Left renal pelvis (tissue), 4 donors: ENCODE results near the gene KRTAP13-2. TPM values are rescaled to one million over a fixed set of nuclear protein-coding genes. Genes with fewer than 3 reads are reported as not detected.
A peak's percentile ranks its signal among the peaks of the same experiment; 100 is the strongest.

Experiments
- DNase-seq, 4 donors: peaks; one replicate each; pipeline ENCODE4 v3.0.0-alpha.2; 2013; ENCODE audit warnings: low read depth in 4 of 4, low spot score in 3 of 4
- polyA plus RNA-seq, 4 donors: library from polyadenylated mRNA; unstranded; fragments of 120-200 nt; gene quantifications; one replicate each; pipeline ENCODE4 v1.2.1, GENCODE V29; 2013; ENCODE audit not compliant: insufficient read length in 4 of 4

The KRTAP13-2 gene
- polyA plus RNA-seq, result not detected

DNA sequence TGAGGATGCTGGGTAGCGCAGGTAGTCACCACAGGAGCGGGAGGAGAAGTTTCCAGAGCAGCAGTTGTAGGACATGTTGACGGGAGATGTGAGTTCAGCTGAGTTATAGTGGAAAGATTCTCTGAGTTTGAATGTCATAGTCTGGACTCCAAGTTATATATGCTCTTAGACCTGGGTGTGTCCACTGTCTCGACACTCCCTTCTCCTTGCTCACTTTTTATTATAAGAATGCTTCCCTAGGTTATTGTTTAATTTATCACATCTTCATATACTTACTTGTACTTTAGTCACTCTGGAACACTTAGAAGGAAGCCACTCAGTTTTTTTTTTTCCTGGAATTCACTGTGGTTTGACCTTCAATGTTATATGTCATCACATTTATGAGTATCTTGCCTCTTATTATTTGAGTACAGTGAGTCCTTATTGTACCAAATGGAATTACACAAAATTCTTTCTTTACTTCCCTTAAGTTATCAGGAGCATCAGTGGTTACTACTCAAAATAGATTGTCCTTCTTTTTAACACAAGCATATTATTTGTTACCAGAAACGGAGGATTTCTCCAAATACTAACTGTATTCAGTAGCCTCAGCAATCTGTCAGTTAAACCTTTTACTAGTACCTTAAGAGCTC is at the start of gene KRTAP13-2:
KRTAP13-2 (minus strand) TSS at position 133 of the 632 bp plus-strand sequence; CDS start at position 75, 58 bp downstream.
- DNase-seq, result no peak

GRCh38 chr21:30415993-30416392 is 43.9 kb upstream of the KRTAP13-2 start:
- DNase-seq, result no peak

DNA sequence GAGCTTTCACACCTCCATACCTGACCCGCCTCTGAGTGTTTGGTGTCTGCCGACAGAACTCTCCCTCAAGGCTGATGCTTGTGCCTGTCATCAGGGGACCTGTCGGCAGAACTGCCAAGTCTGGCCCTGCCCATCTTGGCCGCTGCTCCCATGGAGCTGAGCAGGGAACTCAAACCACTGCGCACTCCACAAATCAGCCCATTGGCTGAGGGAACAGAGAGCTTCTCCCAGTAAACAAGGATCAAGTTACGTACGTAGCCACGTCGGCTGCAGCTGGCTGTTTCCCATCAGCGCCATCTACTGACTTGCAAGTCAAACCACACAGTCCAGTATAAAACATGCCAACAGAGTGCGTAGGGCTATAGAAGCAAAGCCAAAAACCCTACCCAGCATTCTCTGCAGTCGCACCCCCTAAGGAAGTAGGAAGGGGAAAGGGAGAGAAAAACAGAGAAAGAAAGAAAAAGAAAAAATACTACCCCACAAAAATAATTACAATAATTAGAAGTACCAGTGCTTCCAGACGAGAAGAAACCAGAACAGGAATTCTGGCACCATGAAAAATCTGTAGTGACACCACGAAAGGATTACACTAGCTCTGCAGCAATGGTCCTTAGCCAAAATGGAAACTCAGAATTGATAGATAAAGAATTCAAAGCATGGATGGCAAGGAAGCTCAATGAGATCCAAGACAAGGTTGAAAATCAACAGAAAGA is 36.9 kb upstream of the KRTAP13-2 start:
- peak in 2 of 4 donors; percentile 8 to 12 for DNase-seq

DNA sequence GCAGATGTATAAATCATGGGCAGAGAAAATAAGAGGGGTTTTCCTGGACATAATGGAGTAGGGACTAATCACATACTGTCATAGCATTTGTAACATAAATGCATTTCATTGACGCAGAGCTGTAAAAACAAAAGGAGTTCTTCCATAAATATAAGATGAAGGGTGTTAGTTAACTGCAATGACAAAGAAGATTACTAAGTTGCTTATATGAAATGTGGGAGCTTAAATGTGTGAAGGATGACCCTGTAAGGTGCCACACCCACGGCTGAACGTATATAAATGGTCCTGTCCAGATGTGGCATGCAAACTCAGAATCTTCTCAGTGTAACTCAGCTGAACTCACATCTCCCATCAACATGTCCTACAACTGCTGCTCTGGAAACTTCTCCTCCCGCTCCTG is 23.7 kb upstream of the KRTAP13-2 start, which contains the start of gene KRTAP13-1:
KRTAP13-1 (plus strand) TSS at position 301 of the 400 bp plus-strand sequence; CDS start at position 357, 56 bp downstream.
- no peak for DNase-seq

- DNase-seq, result no peak
These were observed 19.5 kb upstream of the KRTAP13-2 start for GRCh38 chr21:30391492-30392025.

- no peak for DNase-seq
These were observed 10.1 kb upstream of the KRTAP13-2 start for GRCh38 chr21:30382201-30382600.

DNA sequence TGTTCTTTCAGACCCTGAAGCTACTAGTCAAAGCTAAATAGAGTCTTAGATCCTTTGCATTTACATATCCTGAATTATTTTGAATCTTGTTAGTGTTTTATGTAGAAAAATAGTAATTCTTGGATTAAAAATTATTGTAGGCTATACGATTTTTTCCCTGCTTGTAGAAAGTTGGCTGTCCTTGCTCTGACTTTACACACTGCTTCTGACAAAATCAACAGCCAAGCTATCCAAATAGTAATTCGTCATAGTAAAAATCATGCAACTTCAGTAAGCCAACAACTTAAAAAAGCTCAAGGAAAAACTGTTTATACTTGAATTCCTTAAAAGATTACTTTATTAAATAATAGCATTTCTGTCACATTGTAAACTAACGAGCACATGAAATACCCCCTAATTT is 16.2 kb downstream of the KRTAP13-2 start:
- DNase-seq, result no peak

DNA sequence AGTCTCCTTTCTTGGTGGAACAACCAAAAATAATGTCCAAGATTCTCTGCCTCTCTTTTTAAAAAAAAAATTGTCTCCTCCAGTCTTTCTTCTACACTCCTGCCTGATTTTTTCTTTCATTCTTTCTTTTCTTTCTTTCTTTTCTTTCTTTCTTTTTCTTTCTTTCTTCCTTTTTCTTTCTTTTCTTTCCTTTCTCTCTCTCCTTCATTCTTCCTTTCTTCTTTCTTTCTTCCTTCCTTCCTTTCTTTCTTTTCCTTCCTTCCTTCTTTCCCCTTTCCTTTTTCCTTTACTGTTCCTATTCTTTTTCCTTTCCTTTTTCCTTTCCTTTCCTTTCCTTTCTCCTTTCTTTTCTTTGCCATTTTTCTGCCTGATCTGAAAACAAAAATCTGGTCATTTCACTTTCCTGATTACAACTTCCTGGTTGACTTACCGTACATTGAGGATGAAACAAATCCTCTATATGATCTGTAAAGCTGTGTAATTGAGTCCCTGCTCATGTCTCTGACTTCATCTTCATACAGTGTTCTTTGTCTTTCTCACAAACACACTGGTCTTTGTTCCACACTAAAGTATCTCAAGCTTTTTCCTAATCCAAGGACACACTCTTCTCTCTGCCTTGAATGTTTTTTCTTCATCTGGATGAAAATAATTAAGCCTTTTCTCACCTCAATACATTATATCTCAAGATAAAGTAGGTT is 17.6 kb downstream of the KRTAP13-2 start:
- no peak for DNase-seq

- no peak for DNase-seq
These were observed 20.5 kb downstream of the KRTAP13-2 start for GRCh38 chr21:30351534-30351933.

DNA sequence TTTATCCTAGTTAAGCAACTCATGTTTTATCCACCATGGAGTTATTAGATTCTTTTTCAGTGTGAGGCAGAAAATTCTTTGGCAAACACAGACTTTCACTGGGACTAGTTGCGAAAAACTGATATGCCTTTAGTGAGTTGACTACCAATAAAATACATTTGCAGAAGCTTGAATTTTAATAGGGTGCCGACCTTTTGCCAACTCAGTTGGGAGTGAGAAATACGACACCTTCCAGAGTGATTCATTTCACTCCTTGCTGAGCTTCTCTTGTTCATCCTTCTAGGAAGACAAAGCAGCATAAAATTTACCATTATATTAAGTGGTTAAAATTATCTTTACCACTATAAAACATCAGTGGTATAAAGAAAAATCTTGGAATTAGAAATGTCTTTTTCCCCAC is 22.5 kb downstream of the KRTAP13-2 start:
- no peak for DNase-seq

DNA sequence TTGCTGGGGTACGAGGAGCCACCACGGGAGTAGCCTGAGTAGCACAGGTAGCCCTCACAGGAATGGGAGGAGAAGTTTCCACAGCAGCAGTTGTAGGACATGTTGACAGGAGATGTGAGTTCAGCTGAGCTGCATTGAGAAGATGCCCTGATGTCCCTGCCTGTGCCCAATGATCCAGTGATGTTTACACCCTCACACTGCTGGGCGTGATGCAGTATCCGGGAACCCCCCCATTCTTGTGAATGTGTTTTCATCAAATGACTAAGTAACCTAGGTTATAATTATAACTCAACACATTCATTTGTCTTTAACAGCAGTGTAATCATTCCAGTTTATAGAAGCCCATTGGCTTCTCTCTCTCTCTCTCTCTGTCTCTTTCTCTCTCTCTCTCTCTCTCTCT is 23.6 kb downstream of the KRTAP13-2 start, which contains the start of gene KRTAP23-1:
KRTAP23-1 (minus strand) TSS at position 101 of the 400 bp plus-strand sequence; CDS start at position 101, 0 bp downstream.
- no peak for DNase-seq

- DNase-seq, result no peak
These were observed 27.1 kb downstream of the KRTAP13-2 start for GRCh38 chr21:30345014-30345413.

DNA sequence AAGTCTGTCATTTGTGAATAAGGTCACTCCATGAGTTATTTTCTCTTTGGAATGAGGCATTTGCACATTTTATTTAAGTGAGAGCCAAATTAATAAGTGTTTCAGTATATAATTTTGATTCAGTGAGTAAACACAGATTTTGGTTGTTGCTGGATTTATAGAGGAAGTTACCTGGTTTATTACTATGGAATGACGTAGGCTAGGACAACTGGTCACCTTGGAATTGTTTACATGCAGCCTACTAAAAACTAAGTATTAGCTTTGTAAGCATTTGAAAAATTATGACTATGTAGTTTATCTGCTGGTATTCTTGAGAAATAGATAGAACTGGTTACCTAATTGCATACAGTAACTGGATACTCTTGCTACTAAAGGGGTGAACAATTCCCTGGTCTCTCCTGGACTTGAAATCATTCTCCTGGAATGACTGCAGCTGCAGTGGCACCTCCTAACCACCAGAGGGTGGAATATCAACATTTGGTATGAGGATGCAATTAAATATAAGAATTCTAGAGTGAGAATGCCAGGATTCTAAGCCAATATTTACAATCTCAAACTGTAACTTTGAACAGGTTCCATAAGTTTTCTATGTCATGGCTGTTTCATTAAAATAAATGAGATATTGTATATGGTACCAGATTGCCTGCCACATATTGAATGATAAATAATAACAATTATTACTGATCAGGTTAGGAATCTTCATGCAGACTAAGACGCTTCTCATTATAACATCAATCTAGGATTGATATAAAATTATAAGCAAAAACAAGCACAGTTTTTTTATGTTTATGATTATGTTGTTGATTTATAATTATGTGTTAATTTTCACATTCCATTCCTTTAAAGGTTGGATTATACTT is 31.1 kb downstream of the KRTAP13-2 start:
- peak in 2 of 4 donors; percentile 20 to 21 for DNase-seq

DNA sequence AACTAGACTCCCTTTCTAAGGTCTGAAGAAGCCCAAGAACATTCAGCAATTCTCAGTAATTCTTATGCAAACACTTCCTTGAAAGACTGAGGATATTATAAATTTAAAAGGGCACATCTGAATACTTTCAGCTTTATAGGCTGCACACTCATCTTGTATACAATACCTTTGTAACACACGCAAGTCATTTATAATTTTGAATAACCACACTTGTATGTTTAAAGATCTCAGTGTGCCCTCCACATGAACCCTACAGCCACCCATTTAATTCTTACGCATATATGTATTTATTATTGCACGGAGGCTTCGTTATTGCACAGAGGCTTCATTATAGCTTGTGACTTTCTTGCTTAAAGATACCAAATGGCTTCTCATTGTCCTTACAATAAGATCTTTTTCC is 33.4 kb downstream of the KRTAP13-2 start:
- DNase-seq, result no peak

- DNase-seq, result no peak
These were observed 34.3 kb downstream of the KRTAP13-2 start for GRCh38 chr21:30337772-30338171.

GRCh38 chr21:30337276-30337744 is 34.8 kb downstream of the KRTAP13-2 start, which contains the start of gene KRTAP27-1:
Gene KRTAP27-1, minus strand, starts transcription at chr21:30337694. Its CDS starts 26 bp downstream, at chr21:30337668.
- no peak for DNase-seq

GRCh38 chr21:30336596-30336995 is 35.5 kb downstream of the KRTAP13-2 start:
- no peak for DNase-seq

GRCh38 chr21:30333736-30334135 is 38.3 kb downstream of the KRTAP13-2 start:
- DNase-seq, result no peak

- no peak for DNase-seq
These were observed 39.4 kb downstream of the KRTAP13-2 start for GRCh38 chr21:30332681-30333080.
